Neural cell (in vitro differentiated cells): ENCODE measurements around the gene KBTBD12.

ENCODE experiments used
- EP300 ChIP-seq: fragments of 450-650 bp; conservative IDR thresholded peaks from 2 replicates; pipeline ENCODE4 v1.6.1; 2014; ENCODE audit warnings: antibody characterized with exemption, mild to moderate bottlenecking, moderate library complexity; ENCODE audit not compliant: poor library complexity, severe bottlenecking
- POLR2AphosphoS5 ChIP-seq: IDR thresholded peaks from 2 replicates; pipeline ENCODE4 v1.6.1; 2012
- RAD21 ChIP-seq: fragments of 450-650 bp; conservative IDR thresholded peaks from 2 replicates; pipeline ENCODE4 v1.6.1; 2014; ENCODE audit warnings: antibody characterized with exemption, mild to moderate bottlenecking, moderate library complexity
- SMC3 ChIP-seq: fragments of 450-650 bp; conservative IDR thresholded peaks from 2 replicates; pipeline ENCODE4 v1.6.1; 2014; ENCODE audit warnings: antibody characterized with exemption, mild to moderate bottlenecking, moderate library complexity; ENCODE audit not compliant: poor library complexity
- TAF1 ChIP-seq: IDR thresholded peaks from 2 replicates; pipeline ENCODE4 v1.6.1; 2012; ENCODE audit warnings: low read depth
- TF ChIP-seq, protein P1 (sequence below): fragments of 450-650 bp; IDR thresholded peaks from 2 replicates; pipeline ENCODE4 v1.5.1; 2014; ENCODE audit warnings: antibody characterized with exemption, mild to moderate bottlenecking, moderate library complexity; ENCODE audit not compliant: poor library complexity, severe bottlenecking

GRCh38 chr3:127884041-127884440 lies 31.0 kb upstream of the KBTBD12 start:
- TF ChIP-seq POLR2AphosphoS5 = no peak
- TF ChIP-seq EP300 = no peak
- TF ChIP-seq, protein P1, sequence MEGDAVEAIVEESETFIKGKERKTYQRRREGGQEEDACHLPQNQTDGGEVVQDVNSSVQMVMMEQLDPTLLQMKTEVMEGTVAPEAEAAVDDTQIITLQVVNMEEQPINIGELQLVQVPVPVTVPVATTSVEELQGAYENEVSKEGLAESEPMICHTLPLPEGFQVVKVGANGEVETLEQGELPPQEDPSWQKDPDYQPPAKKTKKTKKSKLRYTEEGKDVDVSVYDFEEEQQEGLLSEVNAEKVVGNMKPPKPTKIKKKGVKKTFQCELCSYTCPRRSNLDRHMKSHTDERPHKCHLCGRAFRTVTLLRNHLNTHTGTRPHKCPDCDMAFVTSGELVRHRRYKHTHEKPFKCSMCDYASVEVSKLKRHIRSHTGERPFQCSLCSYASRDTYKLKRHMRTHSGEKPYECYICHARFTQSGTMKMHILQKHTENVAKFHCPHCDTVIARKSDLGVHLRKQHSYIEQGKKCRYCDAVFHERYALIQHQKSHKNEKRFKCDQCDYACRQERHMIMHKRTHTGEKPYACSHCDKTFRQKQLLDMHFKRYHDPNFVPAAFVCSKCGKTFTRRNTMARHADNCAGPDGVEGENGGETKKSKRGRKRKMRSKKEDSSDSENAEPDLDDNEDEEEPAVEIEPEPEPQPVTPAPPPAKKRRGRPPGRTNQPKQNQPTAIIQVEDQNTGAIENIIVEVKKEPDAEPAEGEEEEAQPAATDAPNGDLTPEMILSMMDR = no peak
- no peak for TF ChIP-seq RAD21
- TF ChIP-seq SMC3 = no peak
- TF ChIP-seq TAF1 = no peak
